HAP-1 (cell line): ENCODE measurements around the gene ZNF91.
"Not testable (repeated sequence)": the region's sequence is repeated elsewhere in the genome, so short reads cannot be mapped to it uniquely, and the experiment has no call there.

Experiments used
- DNase-seq, 2 experiments: peaks; one replicate each; pipeline ENCODE4 v3.0.0-alpha.2; 2016 to 2020; ENCODE audit warnings: low spot score in 2 of 2
- H3K27me3 ChIP-seq: fragments of 250-450 bp; sonication (Bioruptor Pico); 2 replicates; pipeline ENCODE4 v1.5.1; 2020; ENCODE audit warnings: low read depth, mild to moderate bottlenecking, moderate library complexity
- H3K36me3 ChIP-seq: fragments of 250-450 bp; sonication (Bioruptor Pico); replicated peaks from 2 replicates; pipeline ENCODE4 v1.5.1; 2020; ENCODE audit warnings: mild to moderate bottlenecking
- H3K4me1 ChIP-seq: fragments of 250-450 bp; sonication (Bioruptor Pico); 2 replicates; pipeline ENCODE4 v1.5.1; 2020; ENCODE audit warnings: mild to moderate bottlenecking
- H3K4me3 ChIP-seq: fragments of 250-450 bp; sonication (Bioruptor Pico); 2 replicates; pipeline ENCODE4 v1.5.1; 2020; ENCODE audit warnings: mild to moderate bottlenecking, moderate library complexity
- H3K9me3 ChIP-seq: fragments of 250-450 bp; sonication (Bioruptor Pico); 2 replicates; pipeline ENCODE4 v1.5.1; 2020; ENCODE audit warnings: mild to moderate bottlenecking, moderate library complexity
- in situ Hi-C: fragments of 300-500 bp; cut with MboI; formaldehyde crosslinking; loops from 3 replicates; pipeline ENCODE4 v1.14.3; 2020; ENCODE audit warnings: low sequenced_read_pairs, inconsistent platforms, mixed read lengths

Gene ZNF91

GRCh38 chr19:23328211-23328610 is 67.1 kb downstream of the ZNF91 start:
- no peaks in the 10 kb centered on the region for H3K9me3 ChIP-seq
- no peaks in the 10 kb centered on the region for H3K27me3 ChIP-seq
- in situ Hi-C loops: no loop called here
- no peaks in the 10 kb centered on the region for H3K4me1 ChIP-seq
- no peaks in the 10 kb centered on the region for H3K36me3 ChIP-seq
- H3K4me3 ChIP-seq: no peak overlapping the region
- no peak for DNase-seq

GRCh38 chr19:23321953-23322549 is 73.2 kb downstream of the ZNF91 start:
- no peak for DNase-seq

GRCh38 chr19:23321403-23321802 is 73.9 kb downstream of the ZNF91 start:
- in situ Hi-C loops, H3K4me1 ChIP-seq, DNase-seq, H3K9me3 ChIP-seq, H3K36me3 ChIP-seq, H3K4me3 ChIP-seq, H3K27me3 ChIP-seq: not testable (repeated sequence)

More at GRCh38 chr19:23321953-23322549, 73.2 kb downstream of the ZNF91 start:
- no peaks in the 10 kb centered on the region for H3K36me3 ChIP-seq
- in situ Hi-C loops: no loop called here
- H3K27me3 ChIP-seq: no peaks in the 10 kb centered on the region
- no peaks in the 10 kb centered on the region for H3K9me3 ChIP-seq
- no peaks in the 10 kb centered on the region for H3K4me1 ChIP-seq
- H3K4me3 ChIP-seq: no peak overlapping the region

GRCh38 chr19:23319571-23319970 is 75.7 kb downstream of the ZNF91 start:
- H3K4me3 ChIP-seq, H3K36me3 ChIP-seq, in situ Hi-C loops, H3K9me3 ChIP-seq, H3K27me3 ChIP-seq, H3K4me1 ChIP-seq, DNase-seq: not testable (repeated sequence)

- DNase-seq, H3K9me3 ChIP-seq, H3K27me3 ChIP-seq, H3K4me1 ChIP-seq, H3K4me3 ChIP-seq, H3K36me3 ChIP-seq, in situ Hi-C loops: not testable (repeated sequence)
Observed at GRCh38 chr19:23318941-23319340, 76.3 kb downstream of the ZNF91 start.

- Histone ChIP-seq H3K4me1 (no peaks in the 10 kb centered on the region), H3K9me3 (no peaks in the 10 kb centered on the region), H3K4me3 (no peak overlapping the region), H3K27me3 (no peaks in the 10 kb centered on the region), H3K36me3 (no peaks in the 10 kb centered on the region)
- DNase-seq: no peak
- in situ Hi-C loops: no loop called here
Observed at GRCh38 chr19:23318143-23318542, 77.1 kb downstream of the ZNF91 start.

GRCh38 chr19:23315286-23315685 is 80.0 kb downstream of the ZNF91 start:
- in situ Hi-C loops: no loop called here

GRCh38 chr19:23314505-23315251 is 80.6 kb downstream of the ZNF91 start:
- H3K36me3 ChIP-seq: no peaks in the 10 kb centered on the region
- no peaks in the 10 kb centered on the region for H3K9me3 ChIP-seq
- no peak for DNase-seq
- in situ Hi-C loops: no loop called here
- H3K27me3 ChIP-seq: no peaks in the 10 kb centered on the region
- H3K4me1 ChIP-seq: no peaks in the 10 kb centered on the region
- no peak overlapping the region for H3K4me3 ChIP-seq

More at GRCh38 chr19:23315286-23315685, 80.0 kb downstream of the ZNF91 start:
- H3K4me3 ChIP-seq: no peak overlapping the region
- H3K27me3 ChIP-seq: no peaks in the 10 kb centered on the region
- no peak for DNase-seq
- no peaks in the 10 kb centered on the region for H3K36me3 ChIP-seq
- no peaks in the 10 kb centered on the region for H3K4me1 ChIP-seq
- no peaks in the 10 kb centered on the region for H3K9me3 ChIP-seq

GRCh38 chr19:23313196-23313595 is 82.1 kb downstream of the ZNF91 start:
- DNase-seq: no peak
- H3K4me1 ChIP-seq: no peaks in the 10 kb centered on the region
- no peaks in the 10 kb centered on the region for H3K36me3 ChIP-seq
- in situ Hi-C loops: no loop called here
- H3K9me3 ChIP-seq: no peaks in the 10 kb centered on the region
- H3K4me3 ChIP-seq: no peak overlapping the region
- no peaks in the 10 kb centered on the region for H3K27me3 ChIP-seq

GRCh38 chr19:23312515-23312914 is 82.8 kb downstream of the ZNF91 start:
- DNase-seq: no peak
- no peaks in the 10 kb centered on the region for H3K36me3 ChIP-seq
- H3K4me1 ChIP-seq: no peaks in the 10 kb centered on the region
- H3K27me3 ChIP-seq: no peaks in the 10 kb centered on the region
- in situ Hi-C loops: no loop called here
- no peaks in the 10 kb centered on the region for H3K9me3 ChIP-seq
- no peak overlapping the region for H3K4me3 ChIP-seq

- in situ Hi-C loops: no loop called here
- DNase-seq: no peak
Observed at GRCh38 chr19:23311551-23311950, 83.7 kb downstream of the ZNF91 start.

GRCh38 chr19:23310729-23311211 is 84.5 kb downstream of the ZNF91 start:
- no peak for DNase-seq
- no peaks in the 10 kb centered on the region for H3K9me3 ChIP-seq
- in situ Hi-C loops: no loop called here
- H3K36me3 ChIP-seq: no peaks in the 10 kb centered on the region
- H3K4me1 ChIP-seq: no peaks in the 10 kb centered on the region
- no peak overlapping the region for H3K4me3 ChIP-seq
- no peaks in the 10 kb centered on the region for H3K27me3 ChIP-seq

More at GRCh38 chr19:23311551-23311950, 83.7 kb downstream of the ZNF91 start:
- Histone ChIP-seq H3K4me3 (no peak overlapping the region), H3K9me3 (no peaks in the 10 kb centered on the region), H3K27me3 (no peaks in the 10 kb centered on the region), H3K36me3 (no peaks in the 10 kb centered on the region), H3K4me1 (no peaks in the 10 kb centered on the region)

- in situ Hi-C loops: no loop called here
- DNase-seq: no peak
- Histone ChIP-seq H3K4me3 (no peak overlapping the region), H3K4me1 (no peaks in the 10 kb centered on the region), H3K9me3 (no peaks in the 10 kb centered on the region; the same call in 1 of the 2 replicates), H3K36me3 (no peaks in the 10 kb centered on the region), H3K27me3 (no peaks in the 10 kb centered on the region)
Observed at GRCh38 chr19:23309926-23310325, 85.3 kb downstream of the ZNF91 start.

- Histone ChIP-seq H3K36me3 (no peaks in the 10 kb centered on the region), H3K4me1 (no peaks in the 10 kb centered on the region), H3K9me3 (no peaks in the 10 kb centered on the region; the same call in 1 of the 2 replicates), H3K27me3 (no peaks in the 10 kb centered on the region), H3K4me3 (no peak overlapping the region)
- in situ Hi-C loops: no loop called here
- DNase-seq: no peak
Observed at GRCh38 chr19:23305555-23305954, 89.7 kb downstream of the ZNF91 start.
